GM23248 (cell line): ENCODE data around the gene LMO3. TPM values are rescaled to one million over a fixed set of nuclear protein-coding genes. Genes with fewer than 3 reads are reported as not detected.

Experiments used
- DNase-seq: peaks from one replicate; pipeline ENCODE4 v3.0.0-alpha.2; 2015
- H2AFZ ChIP-seq: fragments of 200-600 bp; sonication (generic); 2 replicates; pipeline ENCODE4 v1.6.1; 2016; ENCODE audit warnings: antibody characterized with exemption
- H3F3A ChIP-seq: fragments of 200-600 bp; sonication (generic); 2 replicates; pipeline ENCODE4 v1.6.1; 2016; ENCODE audit warnings: mild to moderate bottlenecking, antibody characterized with exemption, mixed run types; ENCODE audit not compliant: insufficient read depth
- H3K27ac ChIP-seq: fragments of 200-600 bp; sonication (generic); 2 replicates; pipeline ENCODE4 v1.5.1; 2016; ENCODE audit warnings: mild to moderate bottlenecking
- H3K27me3 ChIP-seq: fragments of 200-600 bp; sonication (generic); replicated peaks from 2 replicates; pipeline ENCODE4 v1.6.1; 2016; ENCODE audit warnings: mild to moderate bottlenecking; ENCODE audit not compliant: insufficient read depth
- H3K36me3 ChIP-seq: fragments of 200-600 bp; sonication (generic); 2 replicates; pipeline ENCODE4 v1.6.1; 2016; ENCODE audit warnings: low read depth, mild to moderate bottlenecking
- H3K4me1 ChIP-seq: fragments of 200-600 bp; sonication (generic); 2 replicates; pipeline ENCODE4 v1.6.1; 2016; ENCODE audit warnings: mild to moderate bottlenecking; ENCODE audit not compliant: insufficient read depth
- H3K4me2 ChIP-seq: fragments of 200-600 bp; sonication (generic); one replicate; pipeline ENCODE4 v1.6.1; 2016; ENCODE audit warnings: mild to moderate bottlenecking; ENCODE audit not compliant: unreplicated experiment
- H3K4me3 ChIP-seq: fragments of 200-600 bp; sonication (generic); 2 replicates; pipeline ENCODE4 v1.5.1; 2016; ENCODE audit warnings: mild to moderate bottlenecking
- H3K79me2 ChIP-seq: fragments of 200-600 bp; sonication (generic); 2 replicates; pipeline ENCODE4 v1.6.1; 2016; ENCODE audit warnings: mild to moderate bottlenecking; ENCODE audit not compliant: insufficient read depth
- H3K9ac ChIP-seq: fragments of 200-600 bp; sonication (generic); 2 replicates; pipeline ENCODE4 v1.6.1; 2016; ENCODE audit warnings: mild to moderate bottlenecking
- H3K9me2 ChIP-seq: fragments of 200-600 bp; sonication (generic); 2 replicates; pipeline ENCODE4 v1.6.1; 2016; ENCODE audit warnings: mixed run types, mild to moderate bottlenecking, moderate library complexity; ENCODE audit not compliant: insufficient read depth
- H3K9me3 ChIP-seq: fragments of 200-600 bp; sonication (generic); one replicate; pipeline ENCODE4 v1.6.1; 2017; ENCODE audit warnings: low read depth
- H4K20me1 ChIP-seq: fragments of 200-600 bp; sonication (generic); 2 replicates; pipeline ENCODE4 v1.6.0; 2016; ENCODE audit not compliant: insufficient read depth
- EZH2 ChIP-seq: fragments of 200-600 bp; sonication (generic); IDR thresholded peaks from 2 replicates; pipeline ENCODE4 v1.6.1; 2018; ENCODE audit warnings: antibody characterized with exemption, mild to moderate bottlenecking; ENCODE audit not compliant: insufficient read depth, poor library complexity, severe bottlenecking
- EZH2phosphoT487 ChIP-seq: fragments of 200-600 bp; sonication (generic); IDR thresholded peaks from 2 replicates; pipeline ENCODE4 v1.6.1; 2018; ENCODE audit warnings: antibody characterized with exemption, moderate library complexity, mild to moderate bottlenecking, low read depth; ENCODE audit not compliant: insufficient read depth
- WGBS, 2 experiments: methylation state at CpG; one replicate each; pipeline ENCODE4 v1.1.6; 2015 to 2017; ENCODE audit warnings: low lambda C conversion rate in 2 of 2, low coverage in 1 of 2; ENCODE audit errors: missing lambda C conversion rate in 2 of 2; 5-methylcytosine and 5-hydroxymethylcytosine counted together
- in situ Hi-C: fragments of 300-500 bp; cut with MboI; formaldehyde crosslinking; loops from 2 replicates; pipeline ENCODE4 v1.15.0; 2020
- polyA plus RNA-seq: library from polyadenylated mRNA; unstranded; fragments of >200 nt; fragmentation: Nextera tagmentation; extraction: Ambion mirVana; gene quantifications from 2 replicates; pipeline ENCODE4 v1.2.1, GENCODE V29; 2016
- total RNA-seq: library from RNA; depleted of rRNA; stranded (reverse); fragments of >200 nt; shearing (Covaris generic); gene quantifications from 2 replicates; pipeline ENCODE4 v1.2.3, GENCODE V29; 2014

The LMO3 gene
- total and polyA plus RNA-seq, 2 experiments from 2014 or later, result 0.38 TPM; not detected in 1

DNA sequence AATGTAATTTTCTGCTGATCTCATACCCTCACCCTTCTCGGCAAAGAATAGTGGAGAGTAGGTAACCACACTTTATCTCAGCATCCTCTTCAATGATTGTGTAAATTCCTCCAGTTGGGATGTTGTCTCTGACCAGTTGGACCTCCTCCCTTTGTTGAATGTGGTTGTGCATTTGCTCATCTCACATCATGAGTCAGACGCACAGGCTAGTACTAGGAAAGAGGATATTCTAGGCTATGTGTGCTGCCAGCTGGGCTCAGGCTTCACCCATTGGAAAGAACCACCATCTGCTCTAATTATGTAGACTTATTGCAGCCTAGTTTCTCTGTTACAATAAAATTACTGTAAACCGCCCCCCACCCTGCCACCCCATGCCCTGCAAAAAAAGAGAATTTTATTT lies 90.3 kb downstream of the LMO3 start:
- H3K27ac ChIP-seq, result no peak overlapping the region
- H3K79me2 ChIP-seq, result no peaks in the 10 kb centered on the region
- H3K4me3 ChIP-seq, result no peak overlapping the region
- no peak overlapping the region for H3K9ac ChIP-seq
- H3K36me3 ChIP-seq, result no peaks in the 10 kb centered on the region
- H3K4me2 ChIP-seq, result no peak overlapping the region
- DNase-seq, result peak; percentile 64
- H4K20me1 ChIP-seq, result no peaks in the 10 kb centered on the region
- in situ Hi-C loops, result no loop called here
- H3F3A ChIP-seq, result no peaks in the 10 kb centered on the region
- no peak overlapping the region for H2AFZ ChIP-seq
- no peaks in the 10 kb centered on the region for H3K9me3 ChIP-seq
- no peaks in the 10 kb centered on the region for H3K9me2 ChIP-seq
- WGBS, 2 experiments, result 90 to 94% methylated on average over 3 of the region's 3 CpGs
- H3K27me3 ChIP-seq, result no peaks in the 10 kb centered on the region
- TF ChIP-seq EZH2, result no peak
- no peak for TF ChIP-seq EZH2phosphoT487
- H3K4me1 ChIP-seq, result no peaks in the 10 kb centered on the region

GRCh38 chr12:16513231-16513630 lies 92.7 kb downstream of the LMO3 start:
- Histone ChIP-seq H3K27ac (no peak overlapping the region), H3K9me2 (no peaks in the 10 kb centered on the region), H3K4me3 (no peak overlapping the region), H3K4me2 (no peak overlapping the region), H3K9me3 (no peaks in the 10 kb centered on the region), H2AFZ (no peak overlapping the region), H3F3A (no peaks in the 10 kb centered on the region), H3K36me3 (no peaks in the 10 kb centered on the region), H3K9ac (no peak overlapping the region), H4K20me1 (no peaks in the 10 kb centered on the region), H3K79me2 (no peaks in the 10 kb centered on the region), H3K27me3 (no peaks in the 10 kb centered on the region), H3K4me1 (no peaks in the 10 kb centered on the region)
- TF ChIP-seq EZH2phosphoT487 (no peak), EZH2 (no peak)
- in situ Hi-C loops, result no loop called here
- no peak for DNase-seq
- 95% methylated on average over 15 of the region's 15 CpGs for WGBS, 2 experiments

- H4K20me1 ChIP-seq, result no peaks in the 10 kb centered on the region
- no peak overlapping the region for H3K27ac ChIP-seq
- H3K4me1 ChIP-seq, result no peaks in the 10 kb centered on the region
- WGBS, 2 experiments, result 95 to 96% methylated on average over 2 of the region's 2 CpGs
- no peaks in the 10 kb centered on the region for H3K79me2 ChIP-seq
- H3K36me3 ChIP-seq, result no peaks in the 10 kb centered on the region
- H3K4me3 ChIP-seq, result no peak overlapping the region
- no peaks in the 10 kb centered on the region for H3K27me3 ChIP-seq
- no peak overlapping the region for H3K9ac ChIP-seq
- in situ Hi-C loops, result no loop called here
- no peaks in the 10 kb centered on the region for H3K9me3 ChIP-seq
- TF ChIP-seq EZH2, result no peak
- no peak for TF ChIP-seq EZH2phosphoT487
- no peaks in the 10 kb centered on the region for H3F3A ChIP-seq
- no peak overlapping the region for H3K4me2 ChIP-seq
- DNase-seq, result no peak
- no peaks in the 10 kb centered on the region for H3K9me2 ChIP-seq
- no peak overlapping the region for H2AFZ ChIP-seq
These were observed 96.6 kb downstream of the LMO3 start for GRCh38 chr12:16509411-16509810.

- Histone ChIP-seq H3K79me2 (no peaks in the 10 kb centered on the region), H3K9me3 (no peaks in the 10 kb centered on the region), H3K9me2 (no peaks in the 10 kb centered on the region), H3K36me3 (no peaks in the 10 kb centered on the region), H2AFZ (no peak overlapping the region), H3K4me2 (no peak overlapping the region), H4K20me1 (no peaks in the 10 kb centered on the region), H3F3A (no peaks in the 10 kb centered on the region), H3K4me1 (no peaks in the 10 kb centered on the region), H3K27ac (no peak overlapping the region), H3K9ac (no peak overlapping the region), H3K27me3 (no peaks in the 10 kb centered on the region), H3K4me3 (no peak overlapping the region)
- in situ Hi-C loops, result no loop called here
- no peak for DNase-seq
- no peak for TF ChIP-seq EZH2
- no peak for TF ChIP-seq EZH2phosphoT487
These were observed 99.6 kb downstream of the LMO3 start for GRCh38 chr12:16506394-16506793.

- Histone ChIP-seq H2AFZ (no peak overlapping the region), H3F3A (no peaks in the 10 kb centered on the region), H3K4me2 (no peak overlapping the region), H3K79me2 (no peaks in the 10 kb centered on the region), H4K20me1 (no peaks in the 10 kb centered on the region), H3K9me2 (no peaks in the 10 kb centered on the region), H3K36me3 (no peaks in the 10 kb centered on the region), H3K27ac (no peak overlapping the region), H3K9me3 (no peaks in the 10 kb centered on the region), H3K27me3 (no peaks in the 10 kb centered on the region), H3K4me1 (no peaks in the 10 kb centered on the region), H3K4me3 (no peak overlapping the region), H3K9ac (no peak overlapping the region)
- in situ Hi-C loops, result no loop called here
- 73 to 77% methylated on average over 1 of the region's 1 CpG for WGBS, 2 experiments
- no peak for TF ChIP-seq EZH2phosphoT487
- TF ChIP-seq EZH2, result no peak
- no peak for DNase-seq
These were observed 101.8 kb downstream of the LMO3 start for GRCh38 chr12:16504200-16504599.
